Caki2 (cell line): ENCODE measurements around the gene NDUFB3. TPM values are rescaled to one million over a fixed set of nuclear protein-coding genes. Genes with fewer than 3 reads are reported as not detected.
"Not testable (repeated sequence)": the region's sequence is repeated elsewhere in the genome, so short reads cannot be mapped to it uniquely, and the experiment has no call there.

Experiments used
- DNase-seq: peaks from one replicate; pipeline ENCODE4 v3.0.0-alpha.2; 2015; ENCODE audit warnings: low read depth
- in situ Hi-C: cut with HindIII; loops from 2 replicates; pipeline ENCODE4 v1.10.0; 2016; ENCODE audit warnings: low sequenced_read_pairs, low pct_unique_long_range_greater_than_20kb, mixed read lengths
- total RNA-seq: library from RNA; depleted of rRNA; stranded (reverse); fragments of >200 nt; shearing (Covaris generic); gene quantifications from 2 replicates; pipeline ENCODE4 v1.2.3, GENCODE V29; 2014; ENCODE audit warnings: low replicate concordance

Gene NDUFB3
- total RNA-seq, 1 experiment from 2014 or later = 210 TPM

- in situ Hi-C loops = no loop called here
- no peak for DNase-seq
Measured at GRCh38 chr2:201073071-201073470, 1.3 kb downstream of the NDUFB3 start.

DNA sequence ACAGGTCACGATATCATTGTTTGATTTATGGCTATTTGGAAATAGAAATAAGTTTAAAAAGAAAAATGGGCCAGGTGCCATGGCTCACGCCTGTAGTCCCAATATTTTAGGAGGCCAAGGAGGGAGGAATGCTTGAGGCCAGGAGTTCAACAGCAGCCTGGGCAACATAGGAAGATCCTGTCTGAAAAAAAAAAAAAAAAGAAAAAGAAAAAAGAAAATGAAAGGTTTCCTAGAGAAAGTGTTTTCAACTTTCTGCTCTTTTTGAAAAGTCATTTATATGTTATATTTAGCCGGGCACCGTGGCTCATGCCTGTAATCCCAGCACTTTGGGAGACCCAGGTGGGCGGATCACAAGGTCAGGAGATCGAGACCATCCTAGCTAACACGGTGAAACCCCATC, 3.2 kb downstream of the NDUFB3 start:
- DNase-seq = no peak
- in situ Hi-C loops = no loop called here

- in situ Hi-C loops = no loop called here
- DNase-seq = no peak
Measured at GRCh38 chr2:201084863-201085262, 13.1 kb downstream of the NDUFB3 start.

- in situ Hi-C loops = no loop called here
Measured at GRCh38 chr2:201090574-201090973, 18.8 kb downstream of the NDUFB3 start.

DNA sequence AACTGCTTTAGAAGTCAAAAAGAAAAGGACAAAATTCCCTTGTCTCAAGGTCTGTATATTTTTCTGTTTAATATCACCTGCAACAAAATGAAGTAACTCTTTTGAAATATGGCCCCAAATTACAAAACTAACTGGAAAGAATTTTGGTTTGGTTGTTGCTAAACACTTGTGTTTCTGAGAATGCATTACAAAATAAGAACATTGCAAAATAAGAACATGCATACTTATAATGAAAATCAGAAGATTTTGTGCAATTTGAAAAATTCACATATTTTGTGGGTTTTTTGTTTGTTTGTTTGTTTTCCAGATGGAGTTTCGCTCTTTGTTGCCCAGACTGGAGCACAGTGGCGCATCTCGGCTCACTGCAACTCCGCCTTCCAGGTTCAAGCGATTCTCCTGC, 21.8 kb downstream of the NDUFB3 start:
- DNase-seq = no peak
- in situ Hi-C loops = no loop called here

More at GRCh38 chr2:201090574-201090973, 18.8 kb downstream of the NDUFB3 start:
- DNase-seq = no peak

DNA sequence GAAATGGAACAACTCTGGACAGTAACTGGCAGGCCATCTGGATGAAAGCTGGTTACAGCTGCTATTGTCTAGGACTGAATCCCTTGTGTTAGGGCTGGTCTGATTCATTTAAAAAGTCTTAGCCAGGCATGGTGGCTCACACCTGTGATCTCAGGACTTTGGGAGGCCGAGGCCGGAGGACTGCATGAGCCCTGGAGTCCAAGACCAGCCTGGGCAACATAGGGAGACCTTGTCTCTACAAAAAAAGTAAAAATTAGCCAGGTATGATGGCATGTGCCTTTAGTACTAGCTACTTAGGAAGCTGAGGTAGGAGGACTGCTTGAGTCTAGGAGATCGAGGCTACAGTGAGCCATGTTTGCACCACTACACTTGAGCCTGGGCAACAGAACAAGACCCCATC, 28.7 kb downstream of the NDUFB3 start:
- in situ Hi-C loops = no loop called here
- DNase-seq = no peak

GRCh38 chr2:201105759-201106158, 34.0 kb downstream of the NDUFB3 start:
- DNase-seq = no peak
- in situ Hi-C loops = no loop called here

- in situ Hi-C loops = no loop called here
Measured at GRCh38 chr2:201107624-201108023, 35.8 kb downstream of the NDUFB3 start.

GRCh38 chr2:201108341-201108740, 36.5 kb downstream of the NDUFB3 start:
- in situ Hi-C loops = no loop called here
- no peak for DNase-seq

More at GRCh38 chr2:201107624-201108023, 35.8 kb downstream of the NDUFB3 start:
- DNase-seq = no peak

DNA sequence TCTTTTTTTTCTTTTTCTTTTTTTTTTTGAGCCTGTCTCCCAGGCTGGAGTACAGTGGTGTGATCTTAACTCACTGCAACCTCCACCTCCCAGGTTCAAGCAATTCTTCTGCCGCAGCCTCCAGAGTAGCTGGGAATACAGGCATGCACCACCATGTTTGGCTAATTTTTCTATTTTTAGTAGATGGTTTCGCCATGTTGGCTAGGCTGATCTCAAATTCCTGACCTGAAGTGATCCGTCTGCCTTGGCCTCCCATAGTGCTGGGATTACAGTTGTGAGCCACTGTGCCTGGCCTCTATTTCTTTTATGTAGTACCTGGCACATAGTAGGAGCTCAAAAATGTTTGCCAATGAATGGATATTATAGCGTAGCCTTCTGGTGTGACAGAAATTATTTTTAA, 37.4 kb downstream of the NDUFB3 start:
- in situ Hi-C loops = no loop called here

GRCh38 chr2:201110615-201111014, 38.8 kb downstream of the NDUFB3 start:
- no peak for DNase-seq
- in situ Hi-C loops = no loop called here

More for the DNA sequence above, 37.4 kb downstream of the NDUFB3 start:
- no peak for DNase-seq

DNA sequence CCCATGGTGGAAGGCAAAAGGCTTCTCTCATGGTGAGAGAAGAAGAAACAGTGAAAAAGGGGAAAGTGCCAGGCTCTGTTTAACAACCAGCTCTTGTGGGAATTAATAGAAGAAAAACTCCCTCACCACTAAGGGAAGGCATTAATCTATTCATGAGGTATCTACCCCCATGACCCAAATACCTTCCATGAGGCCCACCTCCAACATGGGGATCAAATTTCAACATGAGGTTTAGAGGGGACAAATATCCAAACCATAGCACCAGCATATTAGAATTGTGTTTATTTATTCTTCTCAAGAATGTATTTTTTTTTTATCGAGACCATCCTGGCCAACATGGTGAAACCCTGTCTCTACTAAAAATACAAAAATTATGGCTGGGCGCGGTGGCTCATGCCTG, 39.3 kb downstream of the NDUFB3 start:
- in situ Hi-C loops = no loop called here
- DNase-seq = no peak

DNA sequence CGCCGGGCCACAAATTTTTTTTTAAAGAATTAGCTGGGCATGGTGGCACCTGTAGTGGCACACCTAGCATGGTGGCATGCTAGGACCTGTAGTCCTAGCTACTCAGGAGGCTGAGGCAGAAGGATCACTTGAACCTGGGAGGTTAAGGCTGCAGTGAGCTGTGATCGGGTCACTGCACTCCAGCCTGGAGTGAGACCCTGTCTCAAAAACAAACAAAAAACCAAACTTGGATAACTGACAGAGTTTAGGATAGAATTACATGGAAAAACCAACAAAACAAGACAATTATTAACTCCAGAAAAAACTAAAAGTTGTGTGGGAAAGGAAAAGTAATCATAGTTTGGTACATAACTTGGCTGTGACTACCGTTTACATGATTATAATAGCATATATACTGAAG, 42.5 kb downstream of the NDUFB3 start:
- peak; percentile 36 for DNase-seq
- in situ Hi-C loops = no loop called here

DNA sequence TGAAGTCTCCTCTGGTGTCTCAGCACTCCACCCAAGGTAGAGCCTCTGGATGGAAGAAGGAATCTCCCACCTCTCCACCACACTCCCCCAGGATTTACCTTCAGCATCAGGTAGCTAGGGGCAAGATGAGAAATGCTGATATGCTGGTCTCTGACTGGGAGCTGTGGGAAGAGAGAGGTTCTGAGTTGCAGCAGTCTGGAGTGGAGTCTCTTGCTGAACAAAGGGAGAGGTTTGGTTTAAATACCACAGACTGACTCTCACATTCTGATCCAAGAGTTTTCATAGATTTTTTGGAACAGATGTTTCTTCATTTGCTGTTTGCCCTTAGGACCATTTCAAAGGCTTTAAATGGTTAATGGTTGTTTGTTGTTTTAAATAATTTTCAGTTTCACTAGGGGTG, 43.0 kb downstream of the NDUFB3 start:
- DNase-seq = no peak
- in situ Hi-C loops = loop anchor here (5.0 kb wide), 1 partner anchor 37 kb away; no protein-coding TSS in a partner anchor

DNA sequence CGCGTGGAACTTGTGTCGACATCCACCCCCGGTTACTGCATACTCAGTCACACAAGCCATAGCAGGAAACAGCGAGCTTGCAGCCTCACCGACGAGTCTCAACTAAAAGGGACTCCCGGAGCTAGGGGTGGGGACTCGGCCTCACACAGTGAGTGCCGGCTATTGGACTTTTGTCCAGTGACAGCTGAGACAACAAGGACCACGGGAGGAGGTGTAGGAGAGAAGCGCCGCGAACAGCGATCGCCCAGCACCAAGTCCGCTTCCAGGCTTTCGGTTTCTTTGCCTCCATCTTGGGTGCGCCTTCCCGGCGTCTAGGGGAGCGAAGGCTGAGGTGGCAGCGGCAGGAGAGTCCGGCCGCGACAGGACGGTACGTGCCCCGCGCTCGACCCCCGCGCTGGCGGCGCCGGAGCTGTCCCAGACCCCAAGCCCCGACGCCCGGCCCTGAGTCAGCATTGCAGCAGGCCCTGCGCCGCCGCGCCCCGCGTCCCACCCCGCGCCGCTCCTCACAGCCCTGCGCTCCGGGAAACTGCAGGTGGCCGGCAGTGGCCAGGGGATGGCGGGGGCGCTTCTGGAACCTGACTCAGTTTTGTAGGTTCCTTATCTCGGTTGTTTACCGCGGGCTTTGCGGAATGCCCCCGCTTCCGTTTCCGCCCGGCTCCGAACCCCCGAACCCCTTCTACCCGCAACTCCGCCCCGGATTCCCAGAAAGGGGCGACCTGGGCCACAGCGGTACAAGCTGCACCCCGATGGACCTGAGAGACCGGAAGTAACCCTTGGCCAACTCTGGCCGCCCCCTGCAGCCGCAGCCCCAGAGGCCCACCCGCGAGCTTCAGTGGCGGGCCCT, 44.5 kb downstream of the NDUFB3 start, which contains the start of gene CFLAR:
Gene CFLAR (plus strand): TSS at position 50 of the 844 bp plus-strand sequence. CDS start 13,702 bp downstream, outside the sequence.
- in situ Hi-C loops = loop anchor here (5.0 kb wide), 1 partner anchor 36 kb away; no protein-coding TSS in a partner anchor
- DNase-seq = peak; percentile 88

DNA sequence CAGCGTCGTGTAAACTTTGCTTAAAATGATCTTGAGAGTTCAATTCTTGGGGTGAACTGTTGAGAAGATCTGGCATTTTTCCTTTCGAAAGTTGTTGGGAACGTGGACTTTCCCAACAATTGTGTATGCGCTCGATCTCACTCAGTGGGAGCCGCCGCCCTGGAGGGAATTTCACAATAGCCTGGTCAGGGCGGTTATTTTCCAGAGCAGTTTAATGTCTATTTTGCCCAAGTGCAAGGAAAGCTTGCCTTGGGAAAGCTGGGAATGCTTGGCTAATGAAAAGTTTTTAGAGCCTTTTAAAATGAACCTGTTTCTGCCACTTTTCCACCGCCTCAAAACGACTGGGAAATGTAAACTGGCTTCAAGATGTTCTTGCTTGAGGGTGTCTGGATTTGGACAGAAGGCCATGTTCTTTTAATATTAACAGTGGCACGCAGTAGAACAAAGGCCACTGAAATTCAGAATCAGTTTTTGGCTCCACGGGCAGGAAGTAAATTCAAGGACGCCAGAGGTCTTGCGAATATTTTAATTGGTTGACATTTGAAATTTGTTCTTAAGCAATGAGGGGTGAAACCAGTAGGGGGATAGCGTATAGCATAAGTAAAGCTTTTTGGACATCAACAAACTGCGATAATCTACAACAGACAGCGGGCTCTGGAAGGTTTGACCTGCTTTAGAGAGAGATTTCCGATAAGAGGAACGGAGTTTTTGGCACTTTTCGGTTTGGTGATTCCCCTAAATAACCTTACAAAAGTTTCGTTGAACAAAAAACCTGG, 45.3 kb downstream of the NDUFB3 start:
- in situ Hi-C loops = loop anchor here (5.0 kb wide), 1 partner anchor 35 kb away; no protein-coding TSS in a partner anchor
- DNase-seq = peak; percentile 88

DNA sequence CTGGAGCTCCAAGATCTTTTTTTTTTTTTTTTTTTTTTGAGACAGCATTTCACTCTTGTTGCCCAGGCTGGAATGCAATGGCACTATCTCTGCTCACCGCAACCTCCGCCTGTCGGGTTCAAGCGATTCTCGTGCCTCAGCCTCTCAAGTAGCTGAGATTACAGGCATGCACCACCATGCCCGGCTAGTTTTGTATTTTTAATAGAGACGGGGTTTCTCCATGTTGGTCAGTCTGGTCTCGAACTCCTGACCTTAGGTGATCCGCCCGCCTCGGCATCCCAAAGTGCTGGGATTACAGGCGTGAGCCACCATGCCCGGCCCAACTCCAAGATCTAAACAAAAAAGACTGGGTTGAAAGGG, 45.9 kb downstream of the NDUFB3 start:
- DNase-seq = not testable (repeated sequence)
- in situ Hi-C loops = loop anchor here (5.0 kb wide), 1 partner anchor 35 kb away; no protein-coding TSS in a partner anchor

DNA sequence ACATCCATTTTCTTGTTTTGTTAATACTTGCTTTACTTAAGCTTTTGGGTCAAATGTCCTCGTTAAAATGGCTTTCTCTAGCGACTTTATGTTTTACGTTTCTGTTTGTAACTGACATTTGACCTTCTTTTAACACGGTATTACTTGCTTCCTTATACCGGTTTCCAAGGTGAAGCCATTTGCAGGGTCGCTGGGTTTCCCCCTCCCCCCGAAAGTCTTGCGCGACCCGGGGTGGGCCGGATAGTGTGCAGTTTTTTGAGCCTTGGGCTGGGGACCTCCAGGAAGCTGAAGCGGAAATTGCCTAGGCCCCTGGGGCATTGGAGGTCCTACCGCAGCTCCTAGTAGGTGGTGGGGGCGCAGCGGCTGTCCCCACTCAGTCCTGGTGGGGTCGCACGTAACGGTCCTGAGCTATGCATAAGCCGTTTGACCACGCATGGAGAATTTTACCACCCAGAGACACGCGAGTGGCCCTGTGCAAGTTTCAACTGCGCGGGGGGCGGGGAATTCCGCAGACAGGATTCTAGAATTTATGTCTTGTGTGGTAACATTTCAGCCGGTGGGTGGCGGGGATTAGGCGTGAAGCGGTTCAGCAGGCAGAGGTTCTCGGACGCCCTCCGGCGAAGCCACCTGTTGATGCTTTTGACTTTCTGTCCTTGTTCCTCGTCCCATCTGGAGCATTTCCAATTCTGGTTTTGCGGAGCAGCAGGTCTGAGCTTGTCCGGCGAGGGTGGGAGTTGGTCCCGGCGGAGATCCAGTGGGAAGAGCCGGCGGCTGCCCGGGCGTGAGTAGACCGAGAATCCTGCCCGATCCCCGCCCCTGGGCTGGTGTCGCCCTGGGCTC, 46.5 kb downstream of the NDUFB3 start:
- in situ Hi-C loops = loop anchor here (5.0 kb wide), 1 partner anchor 34 kb away; no protein-coding TSS in a partner anchor
- peak; percentile 96 for DNase-seq
